Stimulated activated CD8-positive, alpha-beta memory T cell treated with anti-CD3 and anti-CD28 coated beads, Interleukin-7, amount 100 ng/mL, for 48 hours (primary cell): ENCODE measurements around the gene SPAAR.
"Not testable (repeated sequence)": the region's sequence is repeated elsewhere in the genome, so short reads cannot be mapped to it uniquely, and the experiment has no call there.

Experiments used
- DNase-seq, 2 donors: peaks; one replicate each; pipeline ENCODE4 v3.0.0-alpha.2; 2020; ENCODE audit warnings: low read depth in 1 of 2; ENCODE audit errors: extremely low read depth in 1 of 2

The SPAAR gene

GRCh38 chr9:35919212-35920008 lies 10.1 kb downstream of the SPAAR start:
- no peak for DNase-seq

DNA sequence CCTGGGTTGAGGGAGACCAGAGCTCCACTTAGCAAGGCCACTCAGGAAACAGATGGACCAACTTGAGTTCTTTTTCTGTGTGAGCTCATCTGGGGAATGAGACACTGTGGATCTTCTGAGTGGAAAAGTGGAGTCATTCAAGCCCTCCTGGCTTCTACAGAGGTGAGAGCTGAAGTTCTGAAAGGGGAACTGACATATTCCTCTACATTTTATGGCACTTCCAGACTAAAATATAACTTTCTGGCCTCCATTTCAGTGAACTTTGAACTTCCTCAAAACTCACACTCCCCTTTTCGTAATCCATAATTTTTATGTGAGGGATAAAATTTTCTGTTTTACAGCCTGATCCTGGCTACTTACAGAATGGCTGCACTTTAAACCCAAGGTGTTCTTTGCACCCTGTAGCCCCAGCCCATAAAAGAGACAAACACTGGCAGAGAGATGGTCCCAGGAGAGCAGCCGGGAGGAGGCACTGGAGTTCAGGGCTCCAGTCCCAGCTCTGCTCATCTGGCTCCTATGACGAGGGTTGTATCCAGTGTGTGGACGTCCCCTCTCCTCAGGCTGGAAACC lies 10.8 kb downstream of the SPAAR start:
- no peak for DNase-seq

DNA sequence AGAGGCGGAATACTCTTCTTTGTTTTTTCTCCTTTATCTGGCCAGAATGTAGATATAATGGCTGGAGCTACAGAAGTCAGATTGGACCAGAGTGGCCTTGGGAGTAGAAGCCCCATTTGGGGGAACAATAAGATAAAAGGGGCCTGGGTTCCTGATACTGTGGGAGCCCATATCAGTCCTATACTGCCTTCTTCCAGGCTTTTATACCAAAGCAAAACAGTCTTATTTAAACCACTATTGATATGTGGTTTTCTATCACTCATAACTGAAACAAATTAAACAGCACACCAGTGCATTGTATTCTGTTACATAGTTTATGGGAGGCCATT lies 14.3 kb downstream of the SPAAR start:
- DNase-seq, result no peak

DNA sequence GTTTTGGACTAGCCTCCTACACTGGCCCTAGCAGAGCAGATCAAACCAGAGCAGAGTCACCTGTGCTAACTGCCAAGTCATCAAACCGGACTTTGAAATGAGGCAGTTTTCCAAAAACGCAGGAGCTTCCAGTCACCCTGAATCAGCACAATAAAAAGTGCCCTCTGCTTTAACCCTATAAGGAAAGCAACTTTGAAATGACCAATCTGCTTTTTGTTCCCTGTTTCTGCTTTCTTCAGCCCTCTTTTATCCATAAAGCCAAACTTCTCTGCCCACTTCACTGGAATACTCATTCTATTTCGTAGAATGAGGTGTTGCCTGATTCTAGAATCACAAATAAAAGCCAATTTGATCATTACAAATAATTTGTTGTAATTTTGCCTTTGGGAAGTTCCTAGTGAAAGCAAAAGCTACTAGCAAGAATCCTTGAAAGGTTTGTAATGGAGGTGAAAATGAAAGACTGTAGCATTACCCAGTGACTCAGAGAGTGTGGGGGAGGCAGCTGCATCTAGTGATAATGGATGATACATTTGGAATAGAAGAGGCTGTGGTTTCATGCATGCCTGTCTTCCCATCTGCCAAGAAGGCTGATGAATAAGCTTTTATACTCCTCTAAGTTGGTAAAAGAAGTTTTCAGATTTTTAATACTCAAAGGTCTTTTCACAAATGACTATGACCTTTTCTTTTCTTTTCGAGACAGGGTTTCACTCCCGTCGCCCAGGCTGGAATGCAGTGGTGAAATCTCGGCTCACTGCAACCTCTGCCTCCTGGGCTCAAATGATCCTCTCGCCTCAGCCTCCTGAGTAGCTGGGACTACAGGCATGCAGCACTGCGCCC lies 14.9 kb downstream of the SPAAR start:
- peak in 1 of 2 donors; percentile 42 for DNase-seq

DNA sequence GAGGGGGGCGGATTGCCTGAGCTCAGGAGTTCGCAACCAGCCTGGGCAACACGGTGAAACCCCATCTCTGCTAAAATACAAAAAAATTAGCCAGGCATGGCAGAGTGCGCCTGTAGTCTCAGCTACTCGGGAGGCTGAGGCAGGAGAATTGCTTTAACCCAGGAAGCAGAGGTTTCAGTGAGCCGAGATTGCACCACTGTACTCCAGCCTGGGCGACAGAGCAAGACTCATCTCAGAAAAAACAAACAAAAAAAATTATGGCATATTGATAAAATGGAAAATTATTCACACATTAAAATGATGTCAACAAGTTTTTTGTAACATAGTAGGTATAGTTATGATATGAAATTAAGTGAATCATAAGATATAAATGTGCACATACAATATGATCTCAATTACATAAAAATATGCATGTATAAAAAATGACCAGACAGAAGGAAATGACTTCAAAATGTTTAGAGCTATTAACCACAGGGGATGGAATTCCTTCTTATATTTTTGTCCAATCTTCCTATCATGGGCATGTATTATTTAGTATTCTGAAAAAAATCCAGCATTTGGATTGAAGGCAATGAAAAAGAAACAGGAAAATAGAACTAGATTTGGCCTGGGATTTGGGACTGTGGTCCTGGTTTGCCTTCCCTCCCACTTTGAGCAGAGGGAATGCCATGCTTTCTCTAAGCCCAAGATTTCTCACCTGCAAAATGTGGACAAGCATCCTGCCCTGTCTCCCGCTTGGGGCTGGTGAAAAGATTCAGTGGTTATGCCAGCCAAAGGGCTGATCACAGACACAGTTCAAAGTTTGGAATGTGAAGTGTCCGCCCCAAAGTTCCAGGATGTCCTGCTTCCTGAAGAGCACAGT lies 19.5 kb downstream of the SPAAR start:
- no peak for DNase-seq

DNA sequence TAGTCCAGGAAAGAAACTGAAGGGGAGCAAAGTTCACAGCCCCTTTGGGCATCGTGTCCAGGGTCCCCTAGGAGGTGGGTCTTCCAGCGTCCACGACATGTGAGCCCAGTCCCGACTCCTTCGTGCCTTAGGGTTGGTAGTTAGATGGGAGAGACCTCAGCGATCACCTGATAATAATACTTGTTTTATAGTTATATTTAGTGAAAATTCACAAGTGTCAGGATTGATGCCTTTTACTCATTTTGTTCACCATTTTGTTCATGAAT lies 20.1 kb downstream of the SPAAR start:
- DNase-seq, result no peak

DNA sequence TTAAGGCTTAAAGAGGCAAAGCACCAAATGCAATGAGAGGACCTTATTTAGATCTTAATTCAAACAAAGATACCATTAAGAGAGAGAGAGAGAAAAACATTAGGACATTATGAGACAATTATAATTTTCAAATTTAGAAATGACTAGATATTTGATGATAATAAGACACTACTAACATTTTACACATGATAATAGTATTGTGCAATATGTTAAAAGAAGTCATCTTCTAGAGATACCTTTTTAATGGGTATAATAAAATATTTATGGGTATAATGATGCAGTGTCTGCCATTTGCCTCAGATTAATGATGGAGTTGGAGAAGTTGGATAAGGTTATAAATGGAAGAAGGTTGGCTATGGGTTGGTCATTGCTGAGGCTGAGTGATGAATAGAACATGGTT lies 21.2 kb downstream of the SPAAR start:
- no peak for DNase-seq

DNA sequence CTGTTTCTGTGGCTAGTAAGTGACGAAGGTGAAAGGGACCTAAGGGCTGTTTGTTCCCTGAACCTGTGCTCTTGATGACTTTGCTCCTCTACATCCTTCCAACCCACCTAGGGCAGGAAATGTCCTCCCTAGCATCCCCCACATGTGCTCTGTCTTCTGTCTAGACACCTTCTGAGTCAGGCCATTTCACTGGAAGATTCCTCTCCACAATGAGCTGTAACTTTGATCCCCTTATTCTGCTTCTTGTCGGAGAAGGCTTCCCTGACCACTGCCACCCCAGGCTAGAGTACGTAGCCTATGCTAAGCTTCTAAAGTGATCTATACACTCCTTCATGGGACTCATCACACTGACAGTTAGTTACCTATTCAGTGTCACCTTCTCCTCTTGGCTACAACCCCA lies 21.7 kb downstream of the SPAAR start:
- no peak for DNase-seq

DNA sequence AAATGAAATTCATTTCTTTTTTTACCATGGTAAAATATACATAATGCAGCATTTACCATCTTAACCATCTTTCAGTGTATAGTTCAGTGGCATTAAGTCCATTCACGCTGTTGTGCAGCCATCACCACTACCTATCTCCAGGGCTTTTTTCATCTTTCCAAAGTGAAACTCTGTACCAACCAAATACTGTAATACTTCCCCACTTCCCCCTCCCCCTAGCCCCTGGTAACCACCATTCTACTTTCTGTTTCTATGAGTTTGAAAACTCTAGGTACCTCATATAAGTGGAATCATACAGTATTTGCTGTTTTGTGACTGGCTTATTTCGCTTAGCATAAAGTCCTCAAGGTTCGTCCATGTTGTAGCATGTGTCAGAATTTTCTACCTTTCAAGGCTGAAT lies 23.4 kb downstream of the SPAAR start:
- DNase-seq, result no peak

GRCh38 chr9:35933550-35934067 lies 24.3 kb downstream of the SPAAR start:
- DNase-seq, result no peak

- DNase-seq, result not testable (repeated sequence)
Observed at GRCh38 chr9:35934069-35934468, 24.8 kb downstream of the SPAAR start.

DNA sequence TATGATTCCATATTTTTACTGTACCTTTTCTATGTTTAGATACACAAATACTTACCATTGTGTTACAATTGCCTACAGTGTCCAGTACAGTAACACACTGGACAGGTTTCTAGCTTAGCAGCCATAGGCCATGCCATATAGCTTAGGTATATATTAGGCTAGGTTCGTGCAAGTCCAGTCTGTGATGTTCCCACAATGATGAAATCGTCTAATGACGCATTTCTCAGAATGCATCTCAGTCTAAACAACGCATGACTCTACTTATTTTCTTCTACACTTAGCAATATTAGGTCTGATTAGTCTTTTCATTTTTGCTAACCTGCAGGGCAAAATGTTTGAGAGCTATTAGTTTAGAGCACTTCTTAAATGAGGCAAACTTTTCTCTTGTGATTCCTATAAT lies 26.0 kb downstream of the SPAAR start:
- no peak for DNase-seq

DNA sequence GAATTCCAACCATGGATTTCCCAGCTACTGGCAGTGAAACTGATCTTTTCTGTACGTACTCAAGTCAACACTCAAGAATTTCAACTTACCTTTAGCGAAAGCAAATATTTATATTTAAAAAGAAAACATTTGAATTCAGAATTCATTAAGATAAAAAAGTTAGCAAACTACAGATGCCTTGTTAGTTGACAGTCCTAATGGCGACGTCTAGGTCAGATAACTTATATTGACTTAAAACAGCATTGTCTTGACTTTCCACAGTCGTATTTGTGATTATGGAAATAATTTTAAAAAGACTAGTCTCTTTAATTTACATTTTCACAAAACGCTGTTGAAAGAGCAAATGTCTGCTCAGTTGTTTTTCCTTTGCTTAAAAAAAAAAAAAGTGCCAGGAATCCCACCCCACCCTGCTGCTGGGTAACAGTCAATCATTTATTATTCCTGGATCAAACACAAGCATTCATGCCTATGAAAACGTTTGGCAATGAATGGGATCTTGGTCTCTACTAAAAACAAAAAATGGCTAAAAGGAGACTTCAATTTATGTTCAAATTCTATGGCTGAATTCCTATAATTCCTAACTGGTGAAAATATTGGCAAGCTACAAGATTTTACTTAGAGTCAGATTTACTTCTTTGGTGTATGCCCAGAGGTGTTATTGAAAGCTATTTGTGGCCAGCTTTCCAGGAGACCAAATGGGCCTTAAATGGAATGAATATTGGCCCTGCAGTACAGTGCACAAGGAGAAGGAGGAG lies 26.6 kb downstream of the SPAAR start:
- no peak for DNase-seq

DNA sequence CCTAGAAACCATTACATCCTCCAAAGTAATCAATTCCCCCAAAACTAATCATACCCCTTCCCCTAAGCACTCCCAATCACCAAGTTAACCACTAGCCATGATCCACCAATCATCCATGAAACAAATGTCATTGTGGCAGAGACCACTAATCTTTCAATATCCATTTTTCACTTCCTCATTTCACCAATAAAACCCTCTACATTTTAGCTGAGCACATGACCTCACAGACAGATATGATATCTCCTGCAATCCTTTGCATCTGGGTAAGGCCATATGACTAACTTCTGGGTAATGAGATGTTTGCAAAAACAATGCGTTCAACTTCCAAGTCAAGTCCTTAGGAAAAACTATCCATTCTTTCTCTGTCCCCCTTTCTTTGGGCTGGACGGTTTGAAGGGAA lies 27.9 kb downstream of the SPAAR start:
- DNase-seq, result no peak

DNA sequence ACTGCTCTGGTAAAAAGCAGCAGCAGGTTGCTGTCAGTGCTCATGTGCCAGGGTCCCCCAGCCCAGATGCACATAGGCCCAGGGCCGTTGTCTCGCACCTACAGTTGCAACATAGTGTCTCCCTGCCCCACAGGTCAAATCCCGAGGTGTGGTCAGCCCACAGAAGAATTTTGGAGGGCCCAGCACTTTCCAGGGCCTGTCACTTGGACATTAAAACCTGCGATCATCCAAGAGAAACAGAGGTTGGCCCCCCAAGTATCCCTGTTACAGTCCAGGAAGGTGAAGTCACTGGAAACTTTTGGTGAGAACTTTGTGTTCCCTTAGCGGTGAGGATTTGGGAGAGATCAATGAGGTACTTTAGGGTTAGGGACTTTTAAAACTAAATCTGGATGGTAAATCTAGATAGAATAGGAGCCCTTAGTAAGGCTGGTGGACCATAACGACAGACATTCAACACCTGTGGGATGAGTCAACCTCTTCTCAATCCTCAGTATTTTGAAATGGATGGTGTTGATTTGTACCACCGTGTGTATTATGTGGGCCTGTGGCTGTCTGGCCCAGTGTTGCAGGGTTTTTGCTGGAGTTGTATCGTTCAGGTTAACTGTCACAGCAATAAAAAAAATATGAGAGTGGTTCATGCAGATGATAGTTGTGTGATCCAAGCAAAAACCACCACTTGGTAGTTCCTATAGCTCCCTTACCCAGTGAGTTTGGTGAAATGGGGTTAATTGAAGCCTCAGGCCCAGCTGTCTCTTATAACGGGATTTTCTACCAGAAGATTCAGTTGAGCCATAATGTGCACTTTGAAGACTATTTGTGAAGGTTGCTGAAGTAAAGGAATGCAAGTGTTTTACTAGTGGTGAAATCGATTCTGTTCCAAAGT lies 29.4 kb downstream of the SPAAR start:
- DNase-seq, result no peak

DNA sequence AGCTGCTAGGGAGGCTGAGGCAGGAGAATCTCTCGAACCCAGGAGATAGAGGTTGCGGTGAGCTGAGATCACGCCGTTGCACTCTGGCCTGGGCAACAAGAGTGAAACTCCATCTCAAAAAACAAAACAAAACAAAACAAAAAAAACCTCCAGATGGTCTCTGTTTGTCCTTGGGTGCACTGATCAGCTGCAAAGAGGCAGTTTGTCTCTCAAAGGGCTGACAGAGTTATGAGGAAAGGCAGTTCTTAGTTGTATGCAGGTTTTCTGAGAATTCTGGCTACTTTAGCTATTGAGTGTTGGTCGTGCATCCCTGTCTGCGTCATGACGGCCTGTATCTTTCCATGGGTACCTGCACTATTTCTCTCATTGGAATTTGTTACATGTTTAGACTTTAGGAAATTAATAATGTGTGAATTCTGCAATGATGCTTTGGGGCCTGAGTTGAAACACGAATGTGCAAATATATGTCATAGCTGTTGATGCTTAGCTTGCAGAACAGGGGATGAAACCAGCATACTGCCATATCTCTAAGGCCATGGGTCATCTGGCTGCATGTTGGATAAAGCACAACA lies 30.5 kb downstream of the SPAAR start:
- DNase-seq, result no peak

GRCh38 chr9:35940458-35941407 lies 31.4 kb downstream of the SPAAR start:
- DNase-seq, result no peak

- no peak for DNase-seq
Observed at GRCh38 chr9:35942286-35942685, 33.0 kb downstream of the SPAAR start.
